Measurements from ENCODE around the gene UBTD2. TPM values are rescaled to one million over a fixed set of nuclear protein-coding genes. Genes with fewer than 3 reads are reported as not detected.

UBTD2 gene
- total and polyA plus RNA-seq, 10 of the 15 experiments (the other 5 are each of a cell fraction or from before 2014, with no cell fraction given): 7.7 to 30.5 (median 19.4) TPM

DNA sequence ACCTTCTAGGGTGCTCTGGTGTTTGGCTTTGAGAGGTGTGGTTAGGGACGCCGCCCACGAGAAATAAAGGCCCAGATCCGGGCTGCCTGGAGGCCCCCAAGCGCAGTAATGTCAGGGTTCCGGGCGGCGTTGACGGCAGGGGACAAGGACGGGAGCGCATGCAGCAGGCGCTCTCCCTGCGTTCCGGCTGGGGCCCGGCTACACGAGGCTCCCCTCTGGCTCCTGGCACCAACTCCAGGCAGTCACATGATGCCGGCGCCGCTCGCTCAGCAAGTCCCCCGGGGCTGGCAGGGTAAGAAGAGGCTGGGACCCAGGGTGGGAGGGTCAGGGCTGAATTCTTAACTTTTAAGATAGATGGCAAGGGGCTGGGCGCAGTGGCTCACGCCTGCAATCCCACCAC is 28.1 kb downstream of the UBTD2 start:
- ChIA-PET RAD21 (ENCODE audit: unreplicated experiment) (no interaction called here), CTCF (no interaction called here), POLR2A (no interaction called here), SMC1A (ENCODE audit: uncharacterized antibody, unreplicated experiment) (no interaction called here)
- H3K4me2 ChIP-seq (ENCODE audit: control insufficient read depth, insufficient read depth): no peak overlapping the region
- H4K20me1 ChIP-seq (ENCODE audit: control insufficient read depth, insufficient read depth): no peaks in the 10 kb centered on the region
- H3K9me3 ChIP-seq (replicated peaks; ENCODE audit: control insufficient read depth, insufficient read depth, low read length): peaks cover 21% of the 10 kb centered on the region; the same call in 2 of the 3 replicates
- H3K27me3 ChIP-seq (replicated peaks in 1 of 2; ENCODE audit: control insufficient read depth in 2 of 2, insufficient read depth in 2 of 2, low read length in 1 of 2): no peaks in the 10 kb centered on the region
- no peak for DNase-seq (ENCODE audit: low read depth, low spot score)
- H3K4me3 ChIP-seq: no peak overlapping the region
- no peak overlapping the region for H3K9ac ChIP-seq (ENCODE audit: control insufficient read depth, insufficient read depth, low read length)
- H2AFZ ChIP-seq (ENCODE audit: control insufficient read depth, low read depth, low read length): no peak overlapping the region
- no peak for ATAC-seq
- peaks cover 5% of the 10 kb centered on the region for H3K79me2 ChIP-seq (ENCODE audit: control insufficient read depth, insufficient read depth, low read length)
- intact Hi-C loops (cut with micrococcal nuclease; ENCODE audit: unreplicated experiment): no loop called here
- H3K27ac ChIP-seq (ENCODE audit: control insufficient read depth, insufficient read depth): no peak overlapping the region
- no peaks in the 10 kb centered on the region for H3K4me1 ChIP-seq (ENCODE audit: control insufficient read depth, insufficient read depth, low read length)
- H3K36me3 ChIP-seq (ENCODE audit: control insufficient read depth in 2 of 2, insufficient read depth in 2 of 2, low read length in 1 of 2): peaks cover 0 to 4% of the 10 kb centered on the region in 2 experiments; a peak in 3 of 4 replicates
- no peak for FAIRE-seq
- in situ Hi-C loops (cut with MboI): no loop called here
- 97% methylated on average over 23 of the region's 23 CpGs for WGBS (ENCODE audit: insufficient coverage, insufficient replicate concordance, low lambda C conversion rate, missing lambda C conversion rate)
- BruUV-seq (replicated peaks): no TSS peak
- no peak for TF ChIP-seq NFYB (IDR thresholded peaks at IDR 0.05; ENCODE audit: insufficient read depth, low read depth, low read length)
- TF ChIP-seq, protein P1, sequence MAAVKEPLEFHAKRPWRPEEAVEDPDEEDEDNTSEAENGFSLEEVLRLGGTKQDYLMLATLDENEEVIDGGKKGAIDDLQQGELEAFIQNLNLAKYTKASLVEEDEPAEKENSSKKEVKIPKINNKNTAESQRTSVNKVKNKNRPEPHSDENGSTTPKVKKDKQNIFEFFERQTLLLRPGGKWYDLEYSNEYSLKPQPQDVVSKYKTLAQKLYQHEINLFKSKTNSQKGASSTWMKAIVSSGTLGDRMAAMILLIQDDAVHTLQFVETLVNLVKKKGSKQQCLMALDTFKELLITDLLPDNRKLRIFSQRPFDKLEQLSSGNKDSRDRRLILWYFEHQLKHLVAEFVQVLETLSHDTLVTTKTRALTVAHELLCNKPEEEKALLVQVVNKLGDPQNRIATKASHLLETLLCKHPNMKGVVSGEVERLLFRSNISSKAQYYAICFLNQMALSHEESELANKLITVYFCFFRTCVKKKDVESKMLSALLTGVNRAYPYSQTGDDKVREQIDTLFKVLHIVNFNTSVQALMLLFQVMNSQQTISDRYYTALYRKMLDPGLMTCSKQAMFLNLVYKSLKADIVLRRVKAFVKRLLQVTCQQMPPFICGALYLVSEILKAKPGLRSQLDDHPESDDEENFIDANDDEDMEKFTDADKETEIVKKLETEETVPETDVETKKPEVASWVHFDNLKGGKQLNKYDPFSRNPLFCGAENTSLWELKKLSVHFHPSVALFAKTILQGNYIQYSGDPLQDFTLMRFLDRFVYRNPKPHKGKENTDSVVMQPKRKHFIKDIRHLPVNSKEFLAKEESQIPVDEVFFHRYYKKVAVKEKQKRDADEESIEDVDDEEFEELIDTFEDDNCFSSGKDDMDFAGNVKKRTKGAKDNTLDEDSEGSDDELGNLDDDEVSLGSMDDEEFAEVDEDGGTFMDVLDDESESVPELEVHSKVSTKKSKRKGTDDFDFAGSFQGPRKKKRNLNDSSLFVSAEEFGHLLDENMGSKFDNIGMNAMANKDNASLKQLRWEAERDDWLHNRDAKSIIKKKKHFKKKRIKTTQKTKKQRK (IDR thresholded peaks at IDR 0.05; ENCODE audit: low read depth, low read length): no peak
- no peak for TF ChIP-seq TCF3 (IDR thresholded peaks at IDR 0.05; ENCODE audit: borderline replicate concordance, insufficient read depth, low read depth, low read length)
- TF ChIP-seq, protein P2, sequence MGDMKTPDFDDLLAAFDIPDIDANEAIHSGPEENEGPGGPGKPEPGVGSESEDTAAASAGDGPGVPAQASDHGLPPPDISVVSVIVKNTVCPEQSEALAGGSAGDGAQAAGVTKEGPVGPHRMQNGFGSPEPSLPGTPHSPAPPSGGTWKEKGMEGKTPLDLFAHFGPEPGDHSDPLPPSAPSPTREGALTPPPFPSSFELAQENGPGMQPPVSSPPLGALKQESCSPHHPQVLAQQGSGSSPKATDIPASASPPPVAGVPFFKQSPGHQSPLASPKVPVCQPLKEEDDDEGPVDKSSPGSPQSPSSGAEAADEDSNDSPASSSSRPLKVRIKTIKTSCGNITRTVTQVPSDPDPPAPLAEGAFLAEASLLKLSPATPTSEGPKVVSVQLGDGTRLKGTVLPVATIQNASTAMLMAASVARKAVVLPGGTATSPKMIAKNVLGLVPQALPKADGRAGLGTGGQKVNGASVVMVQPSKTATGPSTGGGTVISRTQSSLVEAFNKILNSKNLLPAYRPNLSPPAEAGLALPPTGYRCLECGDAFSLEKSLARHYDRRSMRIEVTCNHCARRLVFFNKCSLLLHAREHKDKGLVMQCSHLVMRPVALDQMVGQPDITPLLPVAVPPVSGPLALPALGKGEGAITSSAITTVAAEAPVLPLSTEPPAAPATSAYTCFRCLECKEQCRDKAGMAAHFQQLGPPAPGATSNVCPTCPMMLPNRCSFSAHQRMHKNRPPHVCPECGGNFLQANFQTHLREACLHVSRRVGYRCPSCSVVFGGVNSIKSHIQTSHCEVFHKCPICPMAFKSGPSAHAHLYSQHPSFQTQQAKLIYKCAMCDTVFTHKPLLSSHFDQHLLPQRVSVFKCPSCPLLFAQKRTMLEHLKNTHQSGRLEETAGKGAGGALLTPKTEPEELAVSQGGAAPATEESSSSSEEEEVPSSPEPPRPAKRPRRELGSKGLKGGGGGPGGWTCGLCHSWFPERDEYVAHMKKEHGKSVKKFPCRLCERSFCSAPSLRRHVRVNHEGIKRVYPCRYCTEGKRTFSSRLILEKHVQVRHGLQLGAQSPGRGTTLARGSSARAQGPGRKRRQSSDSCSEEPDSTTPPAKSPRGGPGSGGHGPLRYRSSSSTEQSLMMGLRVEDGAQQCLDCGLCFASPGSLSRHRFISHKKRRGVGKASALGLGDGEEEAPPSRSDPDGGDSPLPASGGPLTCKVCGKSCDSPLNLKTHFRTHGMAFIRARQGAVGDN (IDR thresholded peaks at IDR 0.05): no peak
- TF ChIP-seq YBX1 (IDR thresholded peaks at IDR 0.05): no peak
- TF ChIP-seq, protein P3, sequence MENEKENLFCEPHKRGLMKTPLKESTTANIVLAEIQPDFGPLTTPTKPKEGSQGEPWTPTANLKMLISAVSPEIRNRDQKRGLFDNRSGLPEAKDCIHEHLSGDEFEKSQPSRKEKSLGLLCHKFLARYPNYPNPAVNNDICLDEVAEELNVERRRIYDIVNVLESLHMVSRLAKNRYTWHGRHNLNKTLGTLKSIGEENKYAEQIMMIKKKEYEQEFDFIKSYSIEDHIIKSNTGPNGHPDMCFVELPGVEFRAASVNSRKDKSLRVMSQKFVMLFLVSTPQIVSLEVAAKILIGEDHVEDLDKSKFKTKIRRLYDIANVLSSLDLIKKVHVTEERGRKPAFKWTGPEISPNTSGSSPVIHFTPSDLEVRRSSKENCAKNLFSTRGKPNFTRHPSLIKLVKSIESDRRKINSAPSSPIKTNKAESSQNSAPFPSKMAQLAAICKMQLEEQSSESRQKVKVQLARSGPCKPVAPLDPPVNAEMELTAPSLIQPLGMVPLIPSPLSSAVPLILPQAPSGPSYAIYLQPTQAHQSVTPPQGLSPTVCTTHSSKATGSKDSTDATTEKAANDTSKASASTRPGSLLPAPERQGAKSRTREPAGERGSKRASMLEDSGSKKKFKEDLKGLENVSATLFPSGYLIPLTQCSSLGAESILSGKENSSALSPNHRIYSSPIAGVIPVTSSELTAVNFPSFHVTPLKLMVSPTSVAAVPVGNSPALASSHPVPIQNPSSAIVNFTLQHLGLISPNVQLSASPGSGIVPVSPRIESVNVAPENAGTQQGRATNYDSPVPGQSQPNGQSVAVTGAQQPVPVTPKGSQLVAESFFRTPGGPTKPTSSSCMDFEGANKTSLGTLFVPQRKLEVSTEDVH (IDR thresholded peaks at IDR 0.05; ENCODE audit: low read depth, partially characterized antibody): no peak
- TF ChIP-seq, protein P4, sequence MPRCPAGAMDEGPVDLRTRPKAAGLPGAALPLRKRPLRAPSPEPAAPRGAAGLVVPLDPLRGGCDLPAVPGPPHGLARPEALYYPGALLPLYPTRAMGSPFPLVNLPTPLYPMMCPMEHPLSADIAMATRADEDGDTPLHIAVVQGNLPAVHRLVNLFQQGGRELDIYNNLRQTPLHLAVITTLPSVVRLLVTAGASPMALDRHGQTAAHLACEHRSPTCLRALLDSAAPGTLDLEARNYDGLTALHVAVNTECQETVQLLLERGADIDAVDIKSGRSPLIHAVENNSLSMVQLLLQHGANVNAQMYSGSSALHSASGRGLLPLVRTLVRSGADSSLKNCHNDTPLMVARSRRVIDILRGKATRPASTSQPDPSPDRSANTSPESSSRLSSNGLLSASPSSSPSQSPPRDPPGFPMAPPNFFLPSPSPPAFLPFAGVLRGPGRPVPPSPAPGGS (IDR thresholded peaks at IDR 0.05; ENCODE audit: borderline replicate concordance, insufficient read depth, low read depth, low read length, poor library complexity, severe bottlenecking): no peak
- no peak for TF ChIP-seq FOS (IDR thresholded peaks at IDR 0.05; ENCODE audit: borderline replicate concordance, extremely low read depth, insufficient read length)
